Central memory CD8-positive, alpha-beta T cell (primary cell): Measurements from ENCODE around the gene PILRB.

Experiments
- ATAC-seq: fragments of 150-1000 bp; cut with Tn5 transposase; replicated peaks from 2 replicates; pipeline ENCODE4 v1.10.0; 2022; ENCODE audit warnings: mild to moderate bottlenecking, moderate FRiP score, moderate number of reproducible peaks; ENCODE audit not compliant: poor library complexity, severe bottlenecking; ENCODE audit errors: extremely low read depth
- DNase-seq, 2 donors: peaks; one replicate each; pipeline ENCODE4 v3.0.0; 2021; ENCODE audit warnings: low spot score in 2 of 2
- H3K27ac Mint-ChIP-seq: one replicate; pipeline ENCODE4 v1.8.0; 2022; ENCODE audit warnings: low read depth, mild to moderate bottlenecking, moderate library complexity, mixed read lengths
- H3K27me3 Mint-ChIP-seq: one replicate; pipeline ENCODE4 v1.8.0; 2022; ENCODE audit warnings: mixed read lengths
- H3K36me3 Mint-ChIP-seq: one replicate; pipeline ENCODE4 v1.8.0; 2022; ENCODE audit warnings: mild to moderate bottlenecking, moderate library complexity, mixed read lengths; ENCODE audit not compliant: insufficient read depth
- H3K4me1 Mint-ChIP-seq: one replicate; pipeline ENCODE4 v1.8.0; 2022; ENCODE audit warnings: mixed read lengths
- H3K4me3 Mint-ChIP-seq: one replicate; pipeline ENCODE4 v1.8.0; 2022; ENCODE audit warnings: mild to moderate bottlenecking, moderate library complexity, mixed read lengths
- H3K9me3 Mint-ChIP-seq: one replicate; pipeline ENCODE4 v1.8.0; 2022; ENCODE audit warnings: mixed read lengths

Gene PILRB

GRCh38 chr7:100389437-100390088 lies 31.6 kb downstream of the PILRB start:
- ATAC-seq (no peak), DNase-seq (no peak)
- H3K9me3 Mint-ChIP-seq = no peaks in the 10 kb centered on the region
- peaks cover 15% of the 10 kb centered on the region for H3K27me3 Mint-ChIP-seq
- no peak overlapping the region for H3K4me3 Mint-ChIP-seq
- H3K4me1 Mint-ChIP-seq = no peaks in the 10 kb centered on the region
- no peaks in the 10 kb centered on the region for H3K36me3 Mint-ChIP-seq
- no peak overlapping the region for H3K27ac Mint-ChIP-seq

- ATAC-seq (no peak), DNase-seq (no peak)
- Mint-ChIP-seq H3K27me3 (peaks cover 15% of the 10 kb centered on the region), H3K9me3 (no peaks in the 10 kb centered on the region), H3K4me3 (no peak overlapping the region), H3K27ac (no peak overlapping the region), H3K36me3 (no peaks in the 10 kb centered on the region), H3K4me1 (peaks cover 2% of the 10 kb centered on the region)
These were observed 32.5 kb downstream of the PILRB start for GRCh38 chr7:100390286-100391009.

GRCh38 chr7:100393233-100393905 lies 35.5 kb downstream of the PILRB start:
- peaks cover 15% of the 10 kb centered on the region for H3K27me3 Mint-ChIP-seq
- no peaks in the 10 kb centered on the region for H3K9me3 Mint-ChIP-seq
- no peak for DNase-seq
- no peak for ATAC-seq
- H3K4me1 Mint-ChIP-seq = peaks cover 24% of the 10 kb centered on the region
- H3K4me3 Mint-ChIP-seq = no peak overlapping the region
- no peak overlapping the region for H3K27ac Mint-ChIP-seq
- H3K36me3 Mint-ChIP-seq = peaks cover 4% of the 10 kb centered on the region

GRCh38 chr7:100394077-100394476 lies 36.2 kb downstream of the PILRB start:
- no peak for DNase-seq
- H3K36me3 Mint-ChIP-seq = peaks cover 4% of the 10 kb centered on the region
- H3K9me3 Mint-ChIP-seq = no peaks in the 10 kb centered on the region
- H3K27ac Mint-ChIP-seq = no peak overlapping the region
- H3K4me1 Mint-ChIP-seq = peaks cover 28% of the 10 kb centered on the region
- no peak for ATAC-seq
- peaks cover 15% of the 10 kb centered on the region for H3K27me3 Mint-ChIP-seq
- H3K4me3 Mint-ChIP-seq = no peak overlapping the region

GRCh38 chr7:100396421-100396982 lies 38.6 kb downstream of the PILRB start:
- peaks cover 28% of the 10 kb centered on the region for H3K4me1 Mint-ChIP-seq
- peaks cover 4% of the 10 kb centered on the region for H3K36me3 Mint-ChIP-seq
- no peaks in the 10 kb centered on the region for H3K27me3 Mint-ChIP-seq
- peak overlapping the region; percentile 99 for H3K27ac Mint-ChIP-seq
- ATAC-seq (peak; percentile 98), DNase-seq (peak in 1 of 2 donors; percentile 28)
- no peaks in the 10 kb centered on the region for H3K9me3 Mint-ChIP-seq
- H3K4me3 Mint-ChIP-seq = peak overlapping the region; percentile 64

GRCh38 chr7:100397315-100398081 lies 39.6 kb downstream of the PILRB start:
- ATAC-seq = no peak
- H3K36me3 Mint-ChIP-seq = peaks cover 4% of the 10 kb centered on the region
- peak overlapping the region; percentile 99 for H3K27ac Mint-ChIP-seq
- H3K9me3 Mint-ChIP-seq = no peaks in the 10 kb centered on the region
- no peaks in the 10 kb centered on the region for H3K27me3 Mint-ChIP-seq
- peak overlapping the region; percentile 35 for H3K4me3 Mint-ChIP-seq
- DNase-seq = no peak
- H3K4me1 Mint-ChIP-seq = peaks cover 28% of the 10 kb centered on the region

GRCh38 chr7:100398239-100398638 lies 40.3 kb downstream of the PILRB start:
- peak overlapping the region; percentile 66 for H3K27ac Mint-ChIP-seq
- ATAC-seq (no peak), DNase-seq (no peak)
- H3K4me1 Mint-ChIP-seq = peaks cover 28% of the 10 kb centered on the region
- H3K36me3 Mint-ChIP-seq = peaks cover 4% of the 10 kb centered on the region
- H3K9me3 Mint-ChIP-seq = no peaks in the 10 kb centered on the region
- peak overlapping the region; percentile 35 for H3K4me3 Mint-ChIP-seq
- H3K27me3 Mint-ChIP-seq = no peaks in the 10 kb centered on the region

- no peak for ATAC-seq
- peaks cover 4% of the 10 kb centered on the region for H3K36me3 Mint-ChIP-seq
- DNase-seq = no peak
- H3K4me3 Mint-ChIP-seq = no peak overlapping the region
- H3K9me3 Mint-ChIP-seq = no peaks in the 10 kb centered on the region
- H3K4me1 Mint-ChIP-seq = peaks cover 28% of the 10 kb centered on the region
- no peaks in the 10 kb centered on the region for H3K27me3 Mint-ChIP-seq
- H3K27ac Mint-ChIP-seq = no peak overlapping the region
These were observed 42.1 kb downstream of the PILRB start for GRCh38 chr7:100400041-100400440.

- Mint-ChIP-seq H3K4me1 (peaks cover 24% of the 10 kb centered on the region), H3K9me3 (no peaks in the 10 kb centered on the region), H3K27ac (no peak overlapping the region), H3K27me3 (no peaks in the 10 kb centered on the region), H3K36me3 (peaks cover 4% of the 10 kb centered on the region), H3K4me3 (no peak overlapping the region)
- DNase-seq = no peak
- no peak for ATAC-seq
These were observed 42.7 kb downstream of the PILRB start for GRCh38 chr7:100400656-100401055.

GRCh38 chr7:100401811-100402210 lies 43.9 kb downstream of the PILRB start:
- no peak for ATAC-seq
- H3K27ac Mint-ChIP-seq = no peak overlapping the region
- H3K36me3 Mint-ChIP-seq = peaks cover 2% of the 10 kb centered on the region
- peaks cover 18% of the 10 kb centered on the region for H3K4me1 Mint-ChIP-seq
- H3K9me3 Mint-ChIP-seq = no peaks in the 10 kb centered on the region
- no peak overlapping the region for H3K4me3 Mint-ChIP-seq
- no peaks in the 10 kb centered on the region for H3K27me3 Mint-ChIP-seq
- no peak for DNase-seq

GRCh38 chr7:100402241-100402640 lies 44.3 kb downstream of the PILRB start:
- Mint-ChIP-seq H3K4me3 (no peak overlapping the region), H3K9me3 (no peaks in the 10 kb centered on the region), H3K27me3 (no peaks in the 10 kb centered on the region), H3K27ac (no peak overlapping the region), H3K4me1 (peaks cover 13% of the 10 kb centered on the region), H3K36me3 (peaks cover 1% of the 10 kb centered on the region)
- ATAC-seq = no peak
- no peak for DNase-seq

GRCh38 chr7:100406767-100407166 lies 48.9 kb downstream of the PILRB start:
- H3K27ac Mint-ChIP-seq = no peak overlapping the region
- ATAC-seq (no peak), DNase-seq (no peak)
- H3K27me3 Mint-ChIP-seq = no peaks in the 10 kb centered on the region
- no peak overlapping the region for H3K4me3 Mint-ChIP-seq
- no peaks in the 10 kb centered on the region for H3K4me1 Mint-ChIP-seq
- no peaks in the 10 kb centered on the region for H3K36me3 Mint-ChIP-seq
- H3K9me3 Mint-ChIP-seq = no peaks in the 10 kb centered on the region
